Thyroid gland (tissue), 4 donors: ENCODE measurements around the gene SYNGR4.

ENCODE experiments used
- CTCF ChIP-seq, 6 experiments: fragments of 200-600 bp in 3 of 6; fragments of 450-650 bp in 3 of 6; sonication (generic) in 3 of 6; IDR thresholded peaks; one replicate each; pipeline ENCODE4 v1.5.1; 2016 to 2019; ENCODE audit warnings: antibody characterized with exemption in 6 of 6, mild to moderate bottlenecking in 2 of 6, inconsistent platforms in 1 of 6, moderate library complexity in 1 of 6
- POLR2A ChIP-seq, 2 donors: fragments of 450-650 bp; IDR thresholded peaks; one replicate each; pipeline ENCODE4 v1.6.1; 2017; ENCODE audit warnings: antibody characterized with exemption in 2 of 2, mild to moderate bottlenecking in 2 of 2, moderate library complexity in 1 of 2

GRCh38 chr19:48344892-48345291 is 19.3 kb upstream of the SYNGR4 start:
- TF ChIP-seq CTCF (IDR thresholded peaks at IDR 0.05) = no peak
- TF ChIP-seq POLR2A (IDR thresholded peaks at IDR 0.05) = no peak
